Transverse colon (tissue), 4 donors: Measurements from ENCODE around the gene HIVEP2. TPM values are rescaled to one million over a fixed set of nuclear protein-coding genes. Genes with fewer than 3 reads are reported as not detected.

Source experiments
- DNase-seq: peaks from one replicate; pipeline ENCODE4 v3.0.0-alpha.2; 2019
- H3K27ac ChIP-seq, 4 donors: fragments of 200-600 bp; sonication (generic); 2 replicates each; pipeline ENCODE4 v1.5.1; 2016 to 2018; ENCODE audit warnings: inconsistent platforms in 4 of 4
- H3K27me3 ChIP-seq: fragments of 200-600 bp; sonication (generic); 2 replicates; pipeline ENCODE4 v1.5.1; 2017; ENCODE audit warnings: inconsistent platforms
- H3K36me3 ChIP-seq, 4 donors: fragments of 200-600 bp; sonication (generic); 2 replicates each; pipeline ENCODE4 v1.5.1; 2017 to 2019; ENCODE audit warnings: inconsistent platforms in 4 of 4
- H3K4me1 ChIP-seq, 4 donors: fragments of 200-600 bp; sonication (generic); 2 replicates each; pipeline ENCODE4 v1.5.1; 2017 to 2020; ENCODE audit warnings: inconsistent platforms in 4 of 4
- H3K4me3 ChIP-seq, 4 donors: fragments of 200-600 bp; sonication (generic); 1 replicate in 1 of 4; 2 replicates in 3 of 4; pipeline versions ENCODE4 v1.5.1 to v1.6.1; 2017 to 2019; ENCODE audit warnings: inconsistent platforms in 4 of 4
- H3K9me3 ChIP-seq, 2 donors: fragments of 200-600 bp; sonication (generic); 2 replicates each; pipeline ENCODE4 v1.5.1; 2017 to 2019; ENCODE audit warnings: inconsistent platforms in 2 of 2
- EP300 ChIP-seq: sonication (generic); formaldehyde crosslinking; IDR thresholded peaks from one replicate; pipeline ENCODE4 v1.6.1; 2017; ENCODE audit warnings: antibody characterized with exemption, low read depth
- POLR2A ChIP-seq: fragments of 450-650 bp; IDR thresholded peaks from one replicate; pipeline ENCODE4 v1.6.1; 2016; ENCODE audit warnings: antibody characterized with exemption, mild to moderate bottlenecking, moderate library complexity
- POLR2AphosphoS5 ChIP-seq, 3 donors: sonication (generic); formaldehyde crosslinking; IDR thresholded peaks; one replicate each; pipeline ENCODE4 v1.6.1; 2016; ENCODE audit warnings: antibody characterized with exemption in 3 of 3
- WGBS, 2 donors: methylation state at CpG; one replicate each; pipeline ENCODE4 v1.1.5; 2018; ENCODE audit warnings: low coverage in 1 of 2; 5-methylcytosine and 5-hydroxymethylcytosine counted together
- in situ Hi-C, 4 donors: fragments of 200-750 bp; cut with MboI; loops; one replicate each; pipeline versions ENCODE4 v1.15.0 to v1.15.1; 2017; ENCODE audit warnings: low sequenced_read_pairs in 3 of 4, low pct_ligation_motif_present in 1 of 4, low pct_unique_long_range_greater_than_20kb in 1 of 4
- intact Hi-C: fragments of 100-400 bp; cut with DNase I; formaldehyde crosslinking; loops from one replicate; pipeline ENCODE4 v1.15.1; 2023; ENCODE audit warnings: low total_unique reads
- total RNA-seq, 4 donors: library from RNA; depleted of rRNA; stranded (reverse); fragments of >200 nt; gene quantifications; one replicate each; pipeline ENCODE4 v1.1.0, GENCODE V29; 2016
- TF ChIP-seq, protein P1 (sequence below), 5 experiments: fragments of 200-600 bp in 3 of 5; fragments of 450-650 bp in 2 of 5; sonication (generic) in 3 of 5; IDR thresholded peaks; 1 replicate in 2 of 5; 2 replicates in 3 of 5; pipeline ENCODE4 v1.5.1; 2016 to 2017; ENCODE audit warnings: antibody characterized with exemption in 5 of 5, inconsistent platforms in 3 of 5, mild to moderate bottlenecking in 2 of 5, moderate library complexity in 1 of 5

Gene HIVEP2
- total RNA-seq, 4 donors from 2014 or later: 10.0 to 22.5 (median 13.7) TPM

DNA sequence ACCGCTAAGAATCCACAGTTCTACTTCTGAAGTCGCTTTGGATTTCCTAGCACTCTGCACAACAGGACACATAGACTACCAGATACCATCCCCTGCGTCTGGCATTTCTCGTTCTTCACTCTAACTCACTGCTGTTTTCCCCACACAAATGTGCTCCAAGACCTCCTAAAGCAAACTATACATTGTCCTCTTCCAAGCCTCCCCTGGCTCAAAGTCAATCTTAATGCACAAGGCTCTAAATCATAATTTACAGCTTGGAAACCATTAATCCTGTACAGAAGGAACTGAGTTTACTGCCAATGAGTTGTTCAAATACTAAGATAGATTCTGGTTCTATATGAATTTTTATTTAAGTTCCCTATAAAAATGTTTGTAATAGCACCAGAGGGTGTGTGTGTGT is 128.5 kb downstream of the HIVEP2 start:
- TF ChIP-seq EP300 (no peak), POLR2A (no peak), POLR2AphosphoS5 (IDR thresholded peaks at IDR 0.05) (no peak)
- TF ChIP-seq, protein P1, sequence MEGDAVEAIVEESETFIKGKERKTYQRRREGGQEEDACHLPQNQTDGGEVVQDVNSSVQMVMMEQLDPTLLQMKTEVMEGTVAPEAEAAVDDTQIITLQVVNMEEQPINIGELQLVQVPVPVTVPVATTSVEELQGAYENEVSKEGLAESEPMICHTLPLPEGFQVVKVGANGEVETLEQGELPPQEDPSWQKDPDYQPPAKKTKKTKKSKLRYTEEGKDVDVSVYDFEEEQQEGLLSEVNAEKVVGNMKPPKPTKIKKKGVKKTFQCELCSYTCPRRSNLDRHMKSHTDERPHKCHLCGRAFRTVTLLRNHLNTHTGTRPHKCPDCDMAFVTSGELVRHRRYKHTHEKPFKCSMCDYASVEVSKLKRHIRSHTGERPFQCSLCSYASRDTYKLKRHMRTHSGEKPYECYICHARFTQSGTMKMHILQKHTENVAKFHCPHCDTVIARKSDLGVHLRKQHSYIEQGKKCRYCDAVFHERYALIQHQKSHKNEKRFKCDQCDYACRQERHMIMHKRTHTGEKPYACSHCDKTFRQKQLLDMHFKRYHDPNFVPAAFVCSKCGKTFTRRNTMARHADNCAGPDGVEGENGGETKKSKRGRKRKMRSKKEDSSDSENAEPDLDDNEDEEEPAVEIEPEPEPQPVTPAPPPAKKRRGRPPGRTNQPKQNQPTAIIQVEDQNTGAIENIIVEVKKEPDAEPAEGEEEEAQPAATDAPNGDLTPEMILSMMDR (IDR thresholded peaks at IDR 0.05): no peak
- no peak overlapping the region for H3K27ac ChIP-seq
- no peak overlapping the region for H3K4me3 ChIP-seq
- in situ Hi-C loops: no loop called here
- H3K27me3 ChIP-seq: no peaks in the 10 kb centered on the region
- no peaks in the 10 kb centered on the region for H3K9me3 ChIP-seq
- 93 to 100% methylated on average over 4 of the region's 4 CpGs for WGBS, 2 donors
- DNase-seq: no peak
- no peaks in the 10 kb centered on the region for H3K36me3 ChIP-seq
- intact Hi-C loops: no loop called here
- peaks cover 0 to 32% (median 11%) of the 10 kb centered on the region in 4 donors for H3K4me1 ChIP-seq

DNA sequence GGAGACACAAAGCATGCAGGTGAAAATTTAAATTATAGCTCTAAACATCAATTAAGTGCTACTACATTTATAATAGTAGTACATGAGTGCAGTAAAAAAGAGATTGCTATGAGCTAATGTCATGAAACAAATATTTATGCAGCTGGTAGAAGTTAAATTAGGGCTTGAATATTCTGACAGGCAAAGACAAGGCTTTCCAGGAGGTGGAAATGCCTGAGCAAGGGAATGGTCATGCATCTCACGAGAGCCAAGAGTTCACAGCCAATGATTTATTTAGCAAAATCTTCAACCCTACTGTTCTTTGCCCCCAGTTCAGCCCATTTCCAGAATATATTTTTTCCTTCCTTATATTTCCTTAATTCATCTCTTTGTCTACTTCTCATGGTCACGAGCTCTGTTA is 128.9 kb downstream of the HIVEP2 start:
- in situ Hi-C loops: no loop called here
- whole genome bisulfite sequencing, 2 donors: 36 to 79% methylated on average over 2 of the region's 2 CpGs
- no peaks in the 10 kb centered on the region for H3K36me3 ChIP-seq

DNA sequence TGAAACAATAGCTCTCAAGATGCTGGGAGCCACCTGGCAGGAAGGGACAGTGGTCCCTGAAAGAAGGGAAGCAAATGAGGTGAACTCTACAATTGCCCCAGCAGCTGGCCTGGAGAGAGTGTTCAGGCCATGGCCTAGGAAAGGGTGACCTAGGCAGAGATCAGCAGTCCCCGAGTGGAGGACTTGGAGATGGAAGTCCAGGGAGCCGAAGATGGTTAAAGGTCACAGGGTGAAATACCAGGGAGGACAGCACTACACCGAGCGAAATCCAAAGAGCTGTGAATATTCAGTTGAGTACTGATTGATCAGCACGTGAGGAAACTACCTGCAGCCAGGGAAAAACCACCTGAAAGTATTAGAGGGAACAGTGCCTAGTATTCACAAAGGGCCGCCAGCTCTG is 133.1 kb downstream of the HIVEP2 start:
- H3K4me3 ChIP-seq: no peak overlapping the region
- no peak overlapping the region for H3K27ac ChIP-seq
- TF ChIP-seq POLR2AphosphoS5 (IDR thresholded peaks at IDR 0.05) (no peak), EP300 (no peak), POLR2A (no peak)
- TF ChIP-seq, protein P1 (IDR thresholded peaks at IDR 0.05): no peak
- WGBS, 2 donors: 80 to 94% methylated on average over 1 to 6 of the region's 6 CpGs
- peaks cover 0 to 4% (median 0%) of the 10 kb centered on the region in 4 donors for H3K4me1 ChIP-seq
- no peaks in the 10 kb centered on the region for H3K9me3 ChIP-seq
- H3K36me3 ChIP-seq: no peaks in the 10 kb centered on the region
- H3K27me3 ChIP-seq: no peaks in the 10 kb centered on the region
- intact Hi-C loops (no loop called here), in situ Hi-C loops (no loop called here)
- DNase-seq: no peak

More for the DNA sequence above, 128.9 kb downstream of the HIVEP2 start:
- DNase-seq: no peak
- Histone ChIP-seq H3K4me1 (peaks cover 0 to 29% (median 11%) of the 10 kb centered on the region in 4 donors), H3K27ac (no peak overlapping the region), H3K4me3 (no peak overlapping the region), H3K27me3 (no peaks in the 10 kb centered on the region), H3K9me3 (no peaks in the 10 kb centered on the region)
- intact Hi-C loops: no loop called here
- TF ChIP-seq POLR2AphosphoS5 (IDR thresholded peaks at IDR 0.05) (no peak), POLR2A (no peak), EP300 (no peak)
- TF ChIP-seq, protein P1 (IDR thresholded peaks at IDR 0.05): no peak

DNA sequence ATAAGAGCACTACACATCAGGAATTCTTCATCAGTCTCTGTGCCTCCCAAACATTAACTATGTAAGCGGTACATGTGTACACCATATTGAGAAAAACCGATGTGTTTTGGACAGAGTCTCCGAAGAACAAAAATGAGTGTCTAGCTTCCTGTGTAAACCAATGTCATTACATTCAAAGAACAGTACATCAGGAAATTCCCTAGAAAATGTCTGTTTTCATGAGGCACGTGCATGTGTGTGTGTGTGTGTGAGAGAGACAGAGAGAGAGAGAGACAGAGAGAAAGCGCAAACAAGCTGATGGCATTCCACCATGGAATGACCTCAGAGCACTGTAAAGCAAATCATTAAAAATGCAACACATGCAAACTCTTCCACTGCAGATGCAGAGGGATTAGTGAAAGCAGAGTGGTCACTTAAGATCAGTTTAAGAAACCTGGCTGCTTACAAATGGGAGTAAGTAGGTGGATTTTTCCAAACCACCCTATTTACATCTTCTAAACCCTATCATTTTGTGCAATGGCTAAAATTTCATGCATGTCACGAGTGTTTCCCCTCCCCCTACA is 133.9 kb downstream of the HIVEP2 start:
- H3K9me3 ChIP-seq: no peaks in the 10 kb centered on the region
- intact Hi-C loops: no loop called here
- no peak overlapping the region for H3K27ac ChIP-seq
- no peaks in the 10 kb centered on the region for H3K27me3 ChIP-seq
- DNase-seq: no peak
- no peaks in the 10 kb centered on the region for H3K36me3 ChIP-seq
- H3K4me3 ChIP-seq: no peak overlapping the region
- peaks cover 0 to 4% (median 0%) of the 10 kb centered on the region in 4 donors for H3K4me1 ChIP-seq
- in situ Hi-C loops: no loop called here
- 53 to 72% methylated on average over 4 to 6 of the region's 6 CpGs for WGBS, 2 donors
- TF ChIP-seq, protein P1 (IDR thresholded peaks at IDR 0.05): no peak
- TF ChIP-seq EP300 (no peak), POLR2A (no peak), POLR2AphosphoS5 (IDR thresholded peaks at IDR 0.05) (no peak)
